ENCODE results near the gene CENPN. TPM values are rescaled to one million over a fixed set of nuclear protein-coding genes. Genes with fewer than 3 reads are reported as not detected.

The CENPN gene
- total RNA-seq, 1 experiment from 2014 or later: 105 TPM

DNA sequence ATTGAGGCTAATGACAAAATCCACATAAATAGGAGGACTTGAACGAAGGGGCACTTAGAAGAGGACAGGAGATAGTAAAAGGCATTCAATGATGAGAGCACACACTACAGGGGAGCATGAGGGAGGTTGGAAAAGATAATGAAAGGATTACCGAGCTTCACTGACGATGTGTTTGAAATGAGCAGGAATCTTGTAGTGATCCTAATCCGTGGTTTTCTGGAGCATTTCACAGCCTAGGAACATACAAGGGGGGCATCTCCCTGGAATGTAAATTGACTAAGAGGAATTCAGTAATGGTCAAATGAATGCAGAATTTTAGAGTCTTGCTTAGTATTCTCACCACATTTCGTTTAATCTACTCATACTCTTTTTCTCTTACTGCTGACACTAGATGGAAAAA, 33.8 kb downstream of the CENPN start:
- intact Hi-C loops (cut with micrococcal nuclease; ENCODE audit: unreplicated experiment): no loop called here
- no peaks in the 10 kb centered on the region for H3K27me3 ChIP-seq (replicated peaks; ENCODE audit: control insufficient read depth, insufficient read depth, low read length)
- Mint-ChIP-seq H3K27me3 (ENCODE audit: insufficient read depth, unreplicated experiment) (no peaks in the 10 kb centered on the region), H3K27ac (ENCODE audit: unreplicated experiment) (no peak overlapping the region), H3K9me3 (ENCODE audit: unreplicated experiment) (no peaks in the 10 kb centered on the region), H3K36me3 (ENCODE audit: insufficient read depth, unreplicated experiment) (peaks cover 62% of the 10 kb centered on the region), H3K4me3 (ENCODE audit: unreplicated experiment) (no peak overlapping the region), H3K4me1 (ENCODE audit: low read depth, unreplicated experiment) (no peaks in the 10 kb centered on the region)
- no peak overlapping the region for H3K4me3 ChIP-seq (ENCODE audit: low read depth, low read length)
- H3K36me3 ChIP-seq (ENCODE audit: control insufficient read depth, insufficient read depth, low read length): peaks cover 4% of the 10 kb centered on the region
- CTCF ChIA-PET: no interaction called here
- no peak for DNase-seq
- BruUV-seq (replicated peaks): no TSS peak
- POLR2A ChIA-PET: no interaction called here
- H3K4me1 ChIP-seq: peaks cover 6% of the 10 kb centered on the region; the same call in 1 of the 2 replicates
- TF ChIP-seq, protein P1, sequence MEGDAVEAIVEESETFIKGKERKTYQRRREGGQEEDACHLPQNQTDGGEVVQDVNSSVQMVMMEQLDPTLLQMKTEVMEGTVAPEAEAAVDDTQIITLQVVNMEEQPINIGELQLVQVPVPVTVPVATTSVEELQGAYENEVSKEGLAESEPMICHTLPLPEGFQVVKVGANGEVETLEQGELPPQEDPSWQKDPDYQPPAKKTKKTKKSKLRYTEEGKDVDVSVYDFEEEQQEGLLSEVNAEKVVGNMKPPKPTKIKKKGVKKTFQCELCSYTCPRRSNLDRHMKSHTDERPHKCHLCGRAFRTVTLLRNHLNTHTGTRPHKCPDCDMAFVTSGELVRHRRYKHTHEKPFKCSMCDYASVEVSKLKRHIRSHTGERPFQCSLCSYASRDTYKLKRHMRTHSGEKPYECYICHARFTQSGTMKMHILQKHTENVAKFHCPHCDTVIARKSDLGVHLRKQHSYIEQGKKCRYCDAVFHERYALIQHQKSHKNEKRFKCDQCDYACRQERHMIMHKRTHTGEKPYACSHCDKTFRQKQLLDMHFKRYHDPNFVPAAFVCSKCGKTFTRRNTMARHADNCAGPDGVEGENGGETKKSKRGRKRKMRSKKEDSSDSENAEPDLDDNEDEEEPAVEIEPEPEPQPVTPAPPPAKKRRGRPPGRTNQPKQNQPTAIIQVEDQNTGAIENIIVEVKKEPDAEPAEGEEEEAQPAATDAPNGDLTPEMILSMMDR (IDR thresholded peaks at IDR 0.05; ENCODE audit: insufficient read depth in 1 of 2, low read depth in 1 of 2, low read length in 1 of 2, severe bottlenecking in 1 of 2, unreplicated experiment in 1 of 2): no peak
- no peaks in the 10 kb centered on the region for H3K9me3 ChIP-seq

DNA sequence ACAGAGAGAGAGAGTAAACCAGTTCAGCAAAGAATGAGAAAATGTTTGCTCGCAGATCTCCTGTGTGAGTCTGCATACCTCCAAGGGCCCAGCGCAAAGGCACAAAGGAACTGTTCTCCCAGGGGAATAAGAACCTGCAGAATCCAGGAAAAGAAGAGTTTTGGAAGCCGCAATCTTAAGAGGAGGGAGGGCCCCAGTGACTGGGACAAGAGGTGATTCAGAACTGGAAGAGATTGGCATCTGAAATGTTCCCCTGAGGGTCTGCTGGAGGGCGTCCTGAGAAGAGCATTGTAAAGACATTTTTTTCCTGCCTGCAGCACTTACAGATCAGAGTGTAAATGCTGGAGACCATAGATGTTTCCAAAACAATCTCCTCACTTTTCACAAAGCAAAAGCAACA, 34.7 kb downstream of the CENPN start:
- Histone ChIP-seq H3K36me3 (ENCODE audit: control insufficient read depth, insufficient read depth, low read length) (peaks cover 4% of the 10 kb centered on the region), H3K4me1 (peaks cover 6% of the 10 kb centered on the region; the same call in 1 of the 2 replicates), H3K27me3 (replicated peaks; ENCODE audit: control insufficient read depth, insufficient read depth, low read length) (no peaks in the 10 kb centered on the region), H3K4me3 (ENCODE audit: low read depth, low read length) (no peak overlapping the region), H3K9me3 (no peaks in the 10 kb centered on the region)
- Mint-ChIP-seq H3K36me3 (ENCODE audit: insufficient read depth, unreplicated experiment) (peaks cover 63% of the 10 kb centered on the region), H3K27ac (ENCODE audit: unreplicated experiment) (no peak overlapping the region), H3K27me3 (ENCODE audit: insufficient read depth, unreplicated experiment) (no peaks in the 10 kb centered on the region), H3K9me3 (ENCODE audit: unreplicated experiment) (no peaks in the 10 kb centered on the region), H3K4me1 (ENCODE audit: low read depth, unreplicated experiment) (no peaks in the 10 kb centered on the region), H3K4me3 (ENCODE audit: unreplicated experiment) (no peak overlapping the region)
- no TSS peak for BruUV-seq (replicated peaks)
- DNase-seq: no peak
- intact Hi-C loops (cut with micrococcal nuclease; ENCODE audit: unreplicated experiment): no loop called here
- ChIA-PET CTCF (no interaction called here), POLR2A (no interaction called here)
- TF ChIP-seq, protein P1 (IDR thresholded peaks at IDR 0.05; ENCODE audit: insufficient read depth in 1 of 2, low read depth in 1 of 2, low read length in 1 of 2, severe bottlenecking in 1 of 2, unreplicated experiment in 1 of 2): no peak

DNA sequence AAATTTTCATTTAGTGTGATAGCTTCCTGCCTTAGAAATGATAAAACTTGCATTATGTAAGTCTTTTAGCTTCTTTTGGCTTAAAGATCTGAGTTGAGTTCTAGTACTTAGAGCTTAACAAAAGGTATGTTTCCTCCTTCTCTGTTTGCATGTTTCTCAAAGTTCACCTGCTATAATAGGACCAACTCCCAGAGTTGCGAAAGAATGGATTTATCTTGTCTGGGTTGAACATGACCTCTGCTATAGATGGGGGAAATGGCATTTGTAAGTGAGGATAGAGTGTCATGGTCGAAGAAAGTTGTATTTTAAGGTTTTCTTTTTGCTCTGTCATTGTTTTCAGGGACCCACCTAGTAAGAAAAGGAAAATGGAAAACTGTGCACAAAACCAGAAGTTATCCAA, 35.8 kb downstream of the CENPN start:
- Histone ChIP-seq H3K9me3 (no peaks in the 10 kb centered on the region), H3K4me1 (no peaks in the 10 kb centered on the region), H3K27me3 (replicated peaks; ENCODE audit: control insufficient read depth, insufficient read depth, low read length) (no peaks in the 10 kb centered on the region), H3K4me3 (ENCODE audit: low read depth, low read length) (no peak overlapping the region), H3K36me3 (ENCODE audit: control insufficient read depth, insufficient read depth, low read length) (peaks cover 4% of the 10 kb centered on the region)
- intact Hi-C loops (cut with micrococcal nuclease; ENCODE audit: unreplicated experiment): no loop called here
- BruUV-seq (replicated peaks): no TSS peak
- POLR2A ChIA-PET: no interaction called here
- DNase-seq: no peak
- CTCF ChIA-PET: no interaction called here
- no peaks in the 10 kb centered on the region for H3K9me3 Mint-ChIP-seq (ENCODE audit: unreplicated experiment)
- H3K27me3 Mint-ChIP-seq (ENCODE audit: insufficient read depth, unreplicated experiment): no peaks in the 10 kb centered on the region
- H3K27ac Mint-ChIP-seq (ENCODE audit: unreplicated experiment): no peak overlapping the region
- peaks cover 56% of the 10 kb centered on the region for H3K36me3 Mint-ChIP-seq (ENCODE audit: insufficient read depth, unreplicated experiment)
- TF ChIP-seq, protein P1 (IDR thresholded peaks at IDR 0.05; ENCODE audit: insufficient read depth in 1 of 2, low read depth in 1 of 2, low read length in 1 of 2, severe bottlenecking in 1 of 2, unreplicated experiment in 1 of 2): no peak
- no peak overlapping the region for H3K4me3 Mint-ChIP-seq (ENCODE audit: unreplicated experiment)
- no peaks in the 10 kb centered on the region for H3K4me1 Mint-ChIP-seq (ENCODE audit: low read depth, unreplicated experiment)

All from Caco-2 (cell line).